AG08395 (cell line): ENCODE results near the gene SH2D1B.
"Not testable (repeated sequence)": the region's sequence is repeated elsewhere in the genome, so short reads cannot be mapped to it uniquely, and the experiment has no call there.

Source experiments
- DNase-seq: peaks from one replicate; pipeline ENCODE4 v3.0.0; 2012; ENCODE audit warnings: mixed read lengths, low spot score

Gene SH2D1B

GRCh38 chr1:162361349-162361748 lies 50.6 kb downstream of the SH2D1B start:
- no peak for DNase-seq

- DNase-seq, result no peak
Observed at GRCh38 chr1:162360874-162361260, 51.1 kb downstream of the SH2D1B start.

- DNase-seq, result no peak
Observed at GRCh38 chr1:162360237-162360873, 51.6 kb downstream of the SH2D1B start.

GRCh38 chr1:162359523-162360236 lies 52.3 kb downstream of the SH2D1B start:
- DNase-seq, result no peak

GRCh38 chr1:162358928-162359327 lies 53.0 kb downstream of the SH2D1B start:
- DNase-seq, result no peak

- peak; percentile 50 for DNase-seq
Observed at GRCh38 chr1:162357681-162358266, 54.2 kb downstream of the SH2D1B start.

- DNase-seq, result no peak
Observed at GRCh38 chr1:162353702-162354101, 58.2 kb downstream of the SH2D1B start.

- no peak for DNase-seq
Observed at GRCh38 chr1:162353078-162353477, 58.9 kb downstream of the SH2D1B start.

- not testable (repeated sequence) for DNase-seq
Observed at GRCh38 chr1:162351874-162352273, 60.1 kb downstream of the SH2D1B start.

- DNase-seq, result no peak
Observed at GRCh38 chr1:162351246-162351842, 60.6 kb downstream of the SH2D1B start.

- peak; percentile 81 for DNase-seq
Observed at GRCh38 chr1:162349635-162350330, 62.2 kb downstream of the SH2D1B start.

- DNase-seq, result no peak
Observed at GRCh38 chr1:162347281-162347680, 64.7 kb downstream of the SH2D1B start.
